GM21619 (cell line): ENCODE data around the gene ZBTB44.

Experiments used
- ATAC-seq: cut with Tn5 transposase; IDR thresholded peaks from one replicate; pipeline ENCODE4 v1.9.1; 2021; ENCODE audit not compliant: unreplicated experiment

The ZBTB44 gene

DNA sequence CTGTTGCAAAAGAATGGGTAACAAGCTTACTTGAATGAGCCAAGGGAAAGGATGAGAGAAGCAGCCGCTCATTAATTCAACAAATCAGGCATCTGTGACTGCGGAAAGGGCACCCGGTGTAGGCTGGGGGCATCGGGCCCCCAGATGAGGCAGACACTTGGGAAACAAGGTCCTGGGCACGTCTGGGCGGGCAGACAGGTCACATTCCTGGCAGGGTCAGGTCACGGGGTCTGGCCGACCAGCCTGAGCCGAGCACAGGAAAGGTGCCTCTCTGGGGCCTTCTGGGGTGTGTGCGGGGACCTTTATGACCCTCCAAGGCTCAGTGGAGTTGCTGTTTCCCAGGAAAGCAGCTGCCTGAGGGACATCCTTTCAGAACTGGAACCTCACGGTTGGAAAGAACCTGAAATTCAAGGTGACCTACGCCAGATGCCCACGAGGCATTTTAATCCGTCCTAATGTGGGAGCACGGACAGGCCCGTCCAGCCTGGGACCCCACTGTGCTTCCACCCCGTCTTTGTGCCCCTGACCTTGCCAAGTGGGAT, 98.1 kb downstream of the ZBTB44 start:
- no peak for ATAC-seq

DNA sequence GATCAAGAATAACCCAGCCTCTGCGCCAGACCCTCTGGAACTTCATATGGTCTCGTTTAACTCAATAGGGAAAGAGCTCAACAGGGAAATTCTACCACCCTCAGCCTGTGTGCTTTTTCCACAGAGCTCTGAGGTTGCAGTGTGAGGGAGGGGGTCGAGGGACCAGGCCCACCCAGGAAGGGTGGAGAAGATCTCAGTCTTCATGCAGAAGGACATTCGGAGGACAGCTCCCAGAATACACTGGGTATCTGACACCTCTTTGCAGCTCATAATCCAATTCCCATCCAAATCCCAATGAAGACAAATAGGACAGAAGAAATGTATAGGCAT, 98.5 kb downstream of the ZBTB44 start:
- ATAC-seq, result no peak

DNA sequence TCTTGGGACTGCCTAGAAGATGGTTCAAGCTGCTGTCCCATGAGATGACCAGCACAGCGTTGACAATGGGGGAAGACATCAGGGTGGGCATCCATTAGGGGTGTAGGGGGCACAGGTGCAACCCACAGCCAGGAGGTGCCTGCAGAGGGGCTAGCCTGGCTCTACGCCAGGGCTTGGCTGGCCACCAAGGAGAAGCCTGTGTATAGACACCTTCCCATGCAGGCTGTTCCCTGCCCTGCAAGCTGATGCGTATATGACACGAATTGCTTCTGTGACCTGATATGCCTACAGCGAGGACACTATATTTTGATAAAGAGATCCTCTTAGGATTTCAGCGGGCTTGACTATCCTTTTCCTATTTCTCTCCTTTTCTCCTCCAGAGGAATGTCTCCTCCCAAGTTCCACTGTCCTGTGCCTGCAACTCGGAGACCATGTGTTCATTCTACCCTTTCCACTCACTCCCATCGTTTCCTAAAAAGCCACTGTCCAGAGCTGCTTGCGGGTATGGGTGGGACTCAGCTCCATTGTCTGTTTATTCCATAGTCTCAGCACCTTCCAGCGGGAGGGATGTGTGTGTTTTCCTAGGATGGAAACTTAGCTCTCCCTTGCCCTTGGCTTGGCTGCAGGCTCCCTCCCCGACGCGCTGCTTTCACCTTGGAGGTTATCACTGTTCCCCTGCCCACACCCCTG, 99.0 kb downstream of the ZBTB44 start:
- no peak for ATAC-seq

DNA sequence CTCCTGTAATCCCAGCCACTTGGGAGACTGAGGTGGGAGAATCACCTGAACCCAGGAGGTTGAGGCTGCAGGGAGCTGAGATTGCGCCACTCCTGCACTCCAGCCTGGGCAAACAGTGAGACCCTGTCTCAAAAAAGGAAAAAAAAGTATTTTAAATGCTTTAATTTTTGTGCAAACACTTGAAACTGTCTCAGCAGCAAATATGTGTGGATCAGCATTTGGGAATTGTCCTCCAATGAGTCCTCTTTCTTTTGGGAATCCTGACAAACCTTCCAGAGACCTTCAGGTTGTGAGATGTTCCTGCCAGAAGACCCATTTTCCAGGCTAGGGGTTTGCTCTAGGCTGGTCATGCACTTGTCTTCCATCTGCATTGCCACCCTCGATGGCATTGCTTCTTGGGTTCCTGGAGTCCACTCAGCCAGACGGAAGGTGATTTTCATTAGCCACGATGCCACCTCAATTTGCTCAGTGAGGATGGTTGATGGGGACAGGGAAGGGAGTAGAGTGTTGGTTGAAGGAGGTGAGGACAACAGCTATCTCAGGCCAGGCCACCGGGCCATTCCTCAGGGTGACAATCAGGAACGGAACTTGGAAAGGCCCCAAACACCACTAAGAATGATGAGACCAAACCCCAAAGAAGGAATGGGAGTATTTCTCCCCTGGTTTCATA, 99.7 kb downstream of the ZBTB44 start:
- ATAC-seq, result no peak

DNA sequence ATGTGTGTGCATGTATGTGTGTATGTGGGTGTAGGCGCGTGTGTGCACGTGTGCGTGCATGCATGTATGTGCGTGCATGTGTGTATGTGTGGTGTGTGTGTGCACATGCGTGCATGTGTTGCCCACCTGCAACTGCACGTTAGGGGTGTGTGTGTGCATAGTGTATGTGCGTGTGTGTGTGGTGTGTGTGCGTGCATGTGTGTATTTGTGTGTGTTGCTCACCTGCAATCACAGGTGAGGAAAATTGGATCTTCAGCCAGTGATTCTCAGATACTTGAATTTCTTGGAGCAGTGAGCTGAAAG, 100.8 kb downstream of the ZBTB44 start:
- no peak for ATAC-seq

DNA sequence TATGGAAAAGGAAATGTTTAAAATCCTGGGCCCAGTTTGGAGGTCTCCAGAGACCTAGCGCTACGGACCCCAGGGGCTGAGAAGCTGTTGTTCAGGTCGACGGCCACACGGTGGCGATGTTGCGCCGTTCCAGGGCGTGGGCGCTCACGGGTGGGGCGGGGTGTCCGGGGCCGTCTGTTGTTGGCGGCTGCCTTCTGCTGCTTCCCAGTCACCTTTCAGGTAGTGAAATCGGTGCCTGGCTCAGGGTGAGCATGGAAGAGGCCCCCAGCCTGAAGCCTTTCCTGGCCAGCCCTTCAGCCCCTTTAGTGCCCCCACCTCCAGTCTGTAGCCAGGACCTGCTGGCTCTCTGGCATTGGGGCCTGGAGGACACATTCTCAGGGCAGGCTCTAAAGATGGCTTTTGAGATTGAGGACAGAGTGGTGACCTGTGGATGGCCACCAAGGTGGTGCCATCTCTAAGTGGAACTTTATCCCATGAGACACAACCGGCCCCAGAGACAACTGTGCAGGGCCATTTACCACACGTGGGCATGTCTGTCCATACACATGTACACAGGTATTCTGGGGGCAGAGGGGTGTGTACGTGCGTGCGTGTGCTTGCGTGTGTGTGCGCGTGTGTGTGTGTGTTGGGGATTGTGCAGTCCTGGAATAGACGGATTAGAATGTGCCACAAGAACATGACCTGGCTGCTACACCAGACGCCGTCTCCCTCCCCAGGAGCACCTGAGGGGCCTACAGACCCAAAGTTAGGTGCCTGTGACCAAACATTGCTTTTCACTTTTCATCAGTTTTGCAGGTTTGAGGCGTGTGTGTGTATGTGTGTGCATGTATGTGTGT, 101.4 kb downstream of the ZBTB44 start:
- ATAC-seq, result no peak

- ATAC-seq, result no peak
These were observed 102.2 kb downstream of the ZBTB44 start for GRCh38 chr11:130212431-130212961.

GRCh38 chr11:130211781-130212401, 102.8 kb downstream of the ZBTB44 start:
- ATAC-seq, result no peak

GRCh38 chr11:130211144-130211543, 103.6 kb downstream of the ZBTB44 start:
- ATAC-seq, result no peak

- ATAC-seq, result no peak
These were observed 104.5 kb downstream of the ZBTB44 start for GRCh38 chr11:130209954-130210854.

DNA sequence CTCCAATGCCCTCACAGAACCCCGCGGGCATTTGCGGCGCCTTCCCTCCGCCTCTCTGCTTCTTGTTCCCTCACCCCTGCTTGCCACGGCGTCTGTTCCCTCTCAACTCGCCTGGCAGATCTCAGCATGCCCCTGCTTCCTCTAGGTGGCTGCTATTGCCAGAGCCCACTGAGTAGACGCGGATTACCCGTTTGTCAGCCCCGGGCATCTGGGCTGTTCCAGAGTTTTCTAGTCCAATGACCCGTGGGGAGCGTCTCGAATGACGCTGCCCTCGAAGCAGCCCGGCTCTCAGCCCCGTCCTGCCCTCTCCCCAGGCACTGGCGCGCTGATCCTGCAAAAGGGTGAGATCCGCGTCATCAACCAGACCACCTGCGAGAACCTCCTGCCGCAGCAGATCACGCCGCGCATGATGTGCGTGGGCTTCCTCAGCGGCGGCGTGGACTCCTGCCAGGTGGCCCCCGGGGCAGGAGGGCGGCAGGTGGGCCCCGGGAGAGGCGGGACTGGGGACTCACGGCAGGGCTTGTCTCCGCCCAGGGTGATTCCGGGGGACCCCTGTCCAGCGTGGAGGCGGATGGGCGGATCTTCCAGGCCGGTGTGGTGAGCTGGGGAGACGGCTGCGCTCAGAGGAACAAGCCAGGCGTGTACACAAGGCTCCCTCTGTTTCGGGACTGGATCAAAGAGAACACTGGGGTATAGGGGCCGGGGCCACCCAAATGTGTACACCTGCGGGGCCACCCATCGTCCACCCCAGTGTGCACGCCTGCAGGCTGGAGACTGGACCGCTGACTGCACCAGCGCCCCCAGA, 105.4 kb downstream of the ZBTB44 start:
- no peak for ATAC-seq

DNA sequence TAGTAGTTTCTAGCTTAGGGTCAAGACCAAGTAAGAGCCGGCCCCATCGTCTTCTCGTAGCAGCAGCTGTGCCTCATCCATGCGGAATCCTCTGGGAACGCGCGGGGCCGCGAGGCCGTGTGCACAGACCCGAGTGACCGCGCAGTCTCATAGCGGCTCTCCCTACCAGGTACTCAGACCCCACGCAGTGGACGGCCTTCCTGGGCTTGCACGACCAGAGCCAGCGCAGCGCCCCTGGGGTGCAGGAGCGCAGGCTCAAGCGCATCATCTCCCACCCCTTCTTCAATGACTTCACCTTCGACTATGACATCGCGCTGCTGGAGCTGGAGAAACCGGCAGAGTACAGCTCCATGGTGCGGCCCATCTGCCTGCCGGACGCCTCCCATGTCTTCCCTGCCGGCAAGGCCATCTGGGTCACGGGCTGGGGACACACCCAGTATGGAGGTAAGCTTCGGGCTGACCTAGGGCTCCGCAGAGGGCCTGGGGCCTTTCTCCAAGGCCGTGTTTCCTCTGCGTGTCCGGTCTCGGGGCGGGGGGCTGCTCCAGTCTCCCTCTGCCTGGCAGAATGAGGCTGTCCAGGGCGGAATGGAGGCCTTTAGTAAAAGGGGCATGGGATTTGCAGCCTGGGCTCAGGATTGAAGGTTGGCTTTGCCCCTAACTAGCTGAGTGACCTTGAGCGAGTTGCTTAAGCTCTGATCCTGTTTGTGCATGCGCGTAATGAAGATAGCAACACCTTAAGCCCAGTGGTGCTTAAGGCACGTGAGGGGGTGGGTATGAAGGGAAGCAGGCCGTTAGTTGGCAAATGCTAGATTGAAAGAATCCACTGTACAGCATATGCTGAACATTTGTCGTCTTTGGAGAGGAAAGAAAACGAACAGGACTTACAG, 106.2 kb downstream of the ZBTB44 start:
- ATAC-seq, result no peak

DNA sequence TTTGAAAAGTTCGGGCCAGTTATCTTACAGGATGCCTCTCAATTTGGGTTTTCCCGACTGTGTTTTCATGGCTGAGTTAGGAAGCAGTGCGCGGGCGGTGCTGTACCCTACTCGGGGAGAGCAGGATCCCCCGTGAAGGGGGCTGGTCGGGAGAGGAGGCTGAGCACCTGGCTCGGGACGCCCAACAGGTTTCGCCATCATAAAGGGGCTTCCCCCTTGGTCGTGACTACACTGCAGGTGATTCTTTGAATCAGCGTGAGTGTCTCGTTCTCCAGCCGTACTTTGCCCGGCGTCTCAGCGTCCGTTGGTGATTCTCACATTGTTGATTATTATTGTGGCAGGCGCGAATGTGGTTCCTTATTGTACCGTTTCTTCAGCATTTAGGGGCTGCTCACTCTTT, 108.6 kb downstream of the ZBTB44 start:
- no peak for ATAC-seq

DNA sequence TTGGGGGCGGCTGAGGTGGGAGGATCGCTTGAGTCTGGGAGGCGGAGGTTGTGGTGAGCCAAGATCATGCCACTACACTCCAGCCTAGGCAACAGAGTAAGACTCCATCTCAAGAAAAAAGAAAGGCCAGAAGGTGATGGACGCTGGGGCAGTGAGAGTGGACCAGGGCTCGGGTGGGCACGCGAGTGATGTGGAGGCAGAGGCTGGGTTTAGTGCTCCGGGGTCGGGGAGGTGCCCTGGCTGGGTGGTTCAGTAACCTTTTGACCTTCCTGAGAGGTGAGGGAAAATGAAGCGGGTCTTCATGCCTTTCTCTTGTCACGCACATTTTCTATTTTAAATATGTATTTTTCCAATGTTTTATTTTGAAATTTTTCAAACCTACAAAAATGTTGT, 110.0 kb downstream of the ZBTB44 start:
- ATAC-seq, result no peak

- no peak for ATAC-seq
These were observed 110.7 kb downstream of the ZBTB44 start for GRCh38 chr11:130203766-130204702.

DNA sequence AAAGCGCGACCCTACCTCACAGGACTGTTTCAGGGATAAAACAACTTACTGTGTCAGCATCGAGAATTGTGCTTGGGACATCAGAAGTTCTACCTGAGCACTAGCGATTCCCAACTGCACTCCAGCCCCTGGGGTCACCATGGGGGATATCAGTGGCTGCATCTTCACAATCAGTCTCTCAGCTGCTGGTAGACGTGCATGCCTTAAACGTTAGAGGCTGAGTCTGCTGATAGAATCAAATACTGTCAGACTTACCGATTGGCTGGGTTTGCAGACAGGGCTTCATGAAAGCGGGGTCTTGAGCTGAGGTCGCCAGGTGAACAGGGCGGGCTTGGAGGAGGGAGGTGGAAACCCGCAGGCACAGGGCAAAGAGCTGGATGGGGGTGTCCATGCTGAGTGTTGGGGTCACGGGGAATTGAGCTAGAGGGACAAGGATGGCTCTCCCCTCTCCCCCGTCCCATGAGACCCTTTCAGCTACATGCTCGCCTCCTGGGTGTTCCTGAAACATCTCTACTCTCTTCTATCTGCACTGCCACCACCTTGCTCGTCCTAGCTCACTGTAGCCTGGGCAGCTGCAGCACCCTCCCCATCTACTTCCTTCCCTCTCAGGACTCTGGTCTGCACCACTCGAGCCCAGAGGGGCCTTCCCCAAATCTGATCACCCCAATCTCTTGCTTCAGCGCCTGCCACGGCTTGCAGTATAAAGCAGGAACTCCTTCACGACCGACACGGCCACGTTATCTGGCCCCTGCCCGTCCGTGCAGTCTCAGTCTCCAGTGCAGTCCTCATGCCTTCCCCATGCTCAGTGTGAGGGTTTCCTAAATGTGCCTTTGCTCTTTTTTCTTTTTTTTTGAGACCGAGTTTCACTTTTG, 111.7 kb downstream of the ZBTB44 start:
- no peak for ATAC-seq
